Upper lobe of left lung (tissue), 4 donors: ENCODE measurements around the gene GATAD2A.

ENCODE experiments used
- EP300 ChIP-seq, 4 donors: sonication (generic); formaldehyde crosslinking; IDR thresholded peaks; one replicate each; pipeline ENCODE4 v1.5.1; 2017; ENCODE audit warnings: antibody characterized with exemption in 4 of 4, control low read depth in 2 of 4
- POLR2A ChIP-seq, 4 donors: fragments of 450-650 bp; IDR thresholded peaks; one replicate each; pipeline ENCODE4 v1.5.1; 2016 to 2017; ENCODE audit warnings: antibody characterized with exemption in 4 of 4, mild to moderate bottlenecking in 2 of 4
- POLR2AphosphoS5 ChIP-seq, 2 donors: sonication (generic); formaldehyde crosslinking; IDR thresholded peaks; one replicate each; pipeline ENCODE4 v1.5.1; 2017; ENCODE audit warnings: antibody characterized with exemption in 2 of 2
- TF ChIP-seq, protein P1 (sequence below), 6 experiments: fragments of 450-650 bp in 4 of 6; fragments of 200-600 bp in 2 of 6; sonication (generic) in 2 of 6; IDR thresholded peaks; one replicate each; pipeline ENCODE4 v1.5.1; 2016 to 2019; ENCODE audit warnings: antibody characterized with exemption in 6 of 6

GRCh38 chr19:19532806-19533701, 127.6 kb downstream of the GATAD2A start:
- TF ChIP-seq, protein P1, sequence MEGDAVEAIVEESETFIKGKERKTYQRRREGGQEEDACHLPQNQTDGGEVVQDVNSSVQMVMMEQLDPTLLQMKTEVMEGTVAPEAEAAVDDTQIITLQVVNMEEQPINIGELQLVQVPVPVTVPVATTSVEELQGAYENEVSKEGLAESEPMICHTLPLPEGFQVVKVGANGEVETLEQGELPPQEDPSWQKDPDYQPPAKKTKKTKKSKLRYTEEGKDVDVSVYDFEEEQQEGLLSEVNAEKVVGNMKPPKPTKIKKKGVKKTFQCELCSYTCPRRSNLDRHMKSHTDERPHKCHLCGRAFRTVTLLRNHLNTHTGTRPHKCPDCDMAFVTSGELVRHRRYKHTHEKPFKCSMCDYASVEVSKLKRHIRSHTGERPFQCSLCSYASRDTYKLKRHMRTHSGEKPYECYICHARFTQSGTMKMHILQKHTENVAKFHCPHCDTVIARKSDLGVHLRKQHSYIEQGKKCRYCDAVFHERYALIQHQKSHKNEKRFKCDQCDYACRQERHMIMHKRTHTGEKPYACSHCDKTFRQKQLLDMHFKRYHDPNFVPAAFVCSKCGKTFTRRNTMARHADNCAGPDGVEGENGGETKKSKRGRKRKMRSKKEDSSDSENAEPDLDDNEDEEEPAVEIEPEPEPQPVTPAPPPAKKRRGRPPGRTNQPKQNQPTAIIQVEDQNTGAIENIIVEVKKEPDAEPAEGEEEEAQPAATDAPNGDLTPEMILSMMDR (IDR thresholded peaks at IDR 0.05), result no peak
- TF ChIP-seq POLR2AphosphoS5 (IDR thresholded peaks at IDR 0.05) (no peak), POLR2A (IDR thresholded peaks at IDR 0.05) (no peak), EP300 (IDR thresholded peaks at IDR 0.05) (no peak)
